Endodermal cell (in vitro differentiated cells): Measurements from ENCODE around the gene SSH2. TPM values are rescaled to one million over a fixed set of nuclear protein-coding genes. Genes with fewer than 3 reads are reported as not detected.

Experiments
- DNase-seq: peaks from one replicate; pipeline ENCODE4 v3.0.0-alpha.2; 2017
- H3K27ac ChIP-seq: 2 replicates; pipeline ENCODE4 v1.5.1; 2013; ENCODE audit warnings: mild to moderate bottlenecking, low read depth, low read length, moderate library complexity
- H3K27me3 ChIP-seq: 2 replicates; pipeline ENCODE4 v1.6.1; 2013; ENCODE audit warnings: mild to moderate bottlenecking, low read length, moderate library complexity; ENCODE audit not compliant: insufficient read depth, control insufficient read depth, poor library complexity, severe bottlenecking
- H3K36me3 ChIP-seq: 2 replicates; pipeline ENCODE4 v1.7.0; 2013; ENCODE audit warnings: mild to moderate bottlenecking, low read length, moderate library complexity; ENCODE audit not compliant: control insufficient read depth, insufficient read depth
- H3K4me1 ChIP-seq: one replicate; pipeline ENCODE4 v1.7.0; 2013; ENCODE audit warnings: low read length; ENCODE audit not compliant: control insufficient read depth, insufficient read depth
- H3K4me3 ChIP-seq: 2 replicates; pipeline ENCODE4 v1.5.1; 2013; ENCODE audit warnings: mild to moderate bottlenecking, low read length, moderate library complexity
- H3K9ac ChIP-seq: 2 replicates; pipeline ENCODE4 v1.6.1; 2013; ENCODE audit warnings: mild to moderate bottlenecking, low read length, moderate library complexity; ENCODE audit not compliant: poor library complexity, severe bottlenecking; ENCODE audit errors: extremely low read depth
- H3K9me3 ChIP-seq: 2 replicates; pipeline ENCODE4 v1.6.1; 2013; ENCODE audit warnings: mild to moderate bottlenecking, low read length, moderate library complexity; ENCODE audit not compliant: control insufficient read depth
- H3K27ac Mint-ChIP-seq: 2 replicates; pipeline ENCODE4 v1.8.0; 2020; ENCODE audit warnings: mixed read lengths
- H3K27me3 Mint-ChIP-seq: 2 replicates; pipeline ENCODE4 v1.8.0; 2021; ENCODE audit warnings: mild to moderate bottlenecking, mixed read lengths; ENCODE audit not compliant: insufficient read depth
- H3K36me3 Mint-ChIP-seq: 2 replicates; pipeline ENCODE4 v1.8.0; 2020; ENCODE audit warnings: low read depth, mixed read lengths
- H3K4me1 Mint-ChIP-seq: 2 replicates; pipeline ENCODE4 v1.8.0; 2020; ENCODE audit warnings: mixed read lengths
- H3K4me3 Mint-ChIP-seq: 2 replicates; pipeline ENCODE4 v1.8.0; 2020; ENCODE audit warnings: mild to moderate bottlenecking, moderate library complexity, mixed read lengths
- H3K9me3 Mint-ChIP-seq: 2 replicates; pipeline ENCODE4 v1.8.0; 2020; ENCODE audit warnings: mild to moderate bottlenecking, mixed read lengths
- WGBS, 2 experiments: methylation state at CpG; one replicate each; pipeline versions ENCODE4 v1.1.5 to v1.1.7; 2013; ENCODE audit warnings: missing lambda C conversion rate in 2 of 2, mixed read lengths in 1 of 2; ENCODE audit not compliant: insufficient coverage in 1 of 2, insufficient read length in 1 of 2; 5-methylcytosine and 5-hydroxymethylcytosine counted together
- total RNA-seq, 2 donors: library from RNA; stranded (reverse); fragmentation: NEBNext Ultra II Directional in 1 of 2; extraction: Animal tissue kit (Norgen Biotek cat#: 25700) in 1 of 2; gene quantifications; 2 replicates in 1 of 2; 3 replicates in 1 of 2; pipeline ENCODE4 v1.2.1, GENCODE V29; 2021
- TF ChIP-seq, protein P1 (sequence below): fragments of 200-600 bp; sonication (generic); conservative IDR thresholded peaks from 2 replicates; pipeline ENCODE4 v1.5.0; 2021; ENCODE audit warnings: antibody characterized with exemption, mild to moderate bottlenecking

SSH2 gene
- total RNA-seq, 2 donors from 2014 or later: 11.3 to 13.5 TPM

GRCh38 chr17:29927546-29927945 lies 2.5 kb downstream of the SSH2 start:
- H3K27ac Mint-ChIP-seq: no peak overlapping the region
- WGBS, 2 experiments: 96 to 100% methylated on average over 1 of the region's 1 CpG

DNA sequence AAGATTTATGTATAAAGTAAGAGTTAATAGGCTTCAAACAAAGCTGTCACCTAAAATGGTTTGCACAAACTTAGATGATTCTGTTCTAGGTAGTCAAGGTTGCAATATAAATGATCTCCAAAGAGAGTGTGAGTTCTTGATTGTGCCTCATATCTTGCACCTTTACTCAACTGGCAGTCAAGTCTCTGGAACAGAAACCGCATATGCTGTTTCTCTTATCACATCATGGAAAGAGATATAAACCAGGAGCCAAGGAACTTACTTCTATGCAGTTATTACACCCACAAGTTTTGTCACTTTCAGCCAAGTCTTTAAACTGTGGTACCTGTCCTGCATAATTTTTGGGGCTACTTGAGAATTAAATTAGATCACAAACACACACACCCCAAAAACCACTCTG lies 5.2 kb downstream of the SSH2 start:
- Histone ChIP-seq H3K4me3 (no peak overlapping the region), H3K9ac (no peak overlapping the region), H3K27me3 (no peaks in the 10 kb centered on the region), H3K27ac (no peak overlapping the region), H3K4me1 (no peaks in the 10 kb centered on the region), H3K9me3 (no peaks in the 10 kb centered on the region), H3K36me3 (no peaks in the 10 kb centered on the region)
- Mint-ChIP-seq H3K27me3 (no peaks in the 10 kb centered on the region), H3K9me3 (no peaks in the 10 kb centered on the region), H3K27ac (no peak overlapping the region), H3K4me1 (peaks cover 7% of the 10 kb centered on the region), H3K36me3 (no peaks in the 10 kb centered on the region), H3K4me3 (no peak overlapping the region)
- DNase-seq: no peak
- WGBS, 2 experiments: 100% methylated on average over 1 of the region's 1 CpG
- TF ChIP-seq, protein P1, sequence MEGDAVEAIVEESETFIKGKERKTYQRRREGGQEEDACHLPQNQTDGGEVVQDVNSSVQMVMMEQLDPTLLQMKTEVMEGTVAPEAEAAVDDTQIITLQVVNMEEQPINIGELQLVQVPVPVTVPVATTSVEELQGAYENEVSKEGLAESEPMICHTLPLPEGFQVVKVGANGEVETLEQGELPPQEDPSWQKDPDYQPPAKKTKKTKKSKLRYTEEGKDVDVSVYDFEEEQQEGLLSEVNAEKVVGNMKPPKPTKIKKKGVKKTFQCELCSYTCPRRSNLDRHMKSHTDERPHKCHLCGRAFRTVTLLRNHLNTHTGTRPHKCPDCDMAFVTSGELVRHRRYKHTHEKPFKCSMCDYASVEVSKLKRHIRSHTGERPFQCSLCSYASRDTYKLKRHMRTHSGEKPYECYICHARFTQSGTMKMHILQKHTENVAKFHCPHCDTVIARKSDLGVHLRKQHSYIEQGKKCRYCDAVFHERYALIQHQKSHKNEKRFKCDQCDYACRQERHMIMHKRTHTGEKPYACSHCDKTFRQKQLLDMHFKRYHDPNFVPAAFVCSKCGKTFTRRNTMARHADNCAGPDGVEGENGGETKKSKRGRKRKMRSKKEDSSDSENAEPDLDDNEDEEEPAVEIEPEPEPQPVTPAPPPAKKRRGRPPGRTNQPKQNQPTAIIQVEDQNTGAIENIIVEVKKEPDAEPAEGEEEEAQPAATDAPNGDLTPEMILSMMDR: no peak

More at GRCh38 chr17:29927546-29927945, 2.5 kb downstream of the SSH2 start:
- H3K27ac ChIP-seq: no peak overlapping the region
- TF ChIP-seq, protein P1: no peak
- no peak overlapping the region for H3K4me3 ChIP-seq
- DNase-seq: no peak
- no peaks in the 10 kb centered on the region for H3K27me3 Mint-ChIP-seq
- peaks cover 7% of the 10 kb centered on the region for H3K4me1 Mint-ChIP-seq
- no peaks in the 10 kb centered on the region for H3K36me3 Mint-ChIP-seq
- no peaks in the 10 kb centered on the region for H3K27me3 ChIP-seq
- H3K9ac ChIP-seq: no peak overlapping the region
- H3K9me3 ChIP-seq: no peaks in the 10 kb centered on the region
- no peak overlapping the region for H3K4me3 Mint-ChIP-seq
- no peaks in the 10 kb centered on the region for H3K36me3 ChIP-seq
- H3K4me1 ChIP-seq: no peaks in the 10 kb centered on the region
- H3K9me3 Mint-ChIP-seq: no peaks in the 10 kb centered on the region

DNA sequence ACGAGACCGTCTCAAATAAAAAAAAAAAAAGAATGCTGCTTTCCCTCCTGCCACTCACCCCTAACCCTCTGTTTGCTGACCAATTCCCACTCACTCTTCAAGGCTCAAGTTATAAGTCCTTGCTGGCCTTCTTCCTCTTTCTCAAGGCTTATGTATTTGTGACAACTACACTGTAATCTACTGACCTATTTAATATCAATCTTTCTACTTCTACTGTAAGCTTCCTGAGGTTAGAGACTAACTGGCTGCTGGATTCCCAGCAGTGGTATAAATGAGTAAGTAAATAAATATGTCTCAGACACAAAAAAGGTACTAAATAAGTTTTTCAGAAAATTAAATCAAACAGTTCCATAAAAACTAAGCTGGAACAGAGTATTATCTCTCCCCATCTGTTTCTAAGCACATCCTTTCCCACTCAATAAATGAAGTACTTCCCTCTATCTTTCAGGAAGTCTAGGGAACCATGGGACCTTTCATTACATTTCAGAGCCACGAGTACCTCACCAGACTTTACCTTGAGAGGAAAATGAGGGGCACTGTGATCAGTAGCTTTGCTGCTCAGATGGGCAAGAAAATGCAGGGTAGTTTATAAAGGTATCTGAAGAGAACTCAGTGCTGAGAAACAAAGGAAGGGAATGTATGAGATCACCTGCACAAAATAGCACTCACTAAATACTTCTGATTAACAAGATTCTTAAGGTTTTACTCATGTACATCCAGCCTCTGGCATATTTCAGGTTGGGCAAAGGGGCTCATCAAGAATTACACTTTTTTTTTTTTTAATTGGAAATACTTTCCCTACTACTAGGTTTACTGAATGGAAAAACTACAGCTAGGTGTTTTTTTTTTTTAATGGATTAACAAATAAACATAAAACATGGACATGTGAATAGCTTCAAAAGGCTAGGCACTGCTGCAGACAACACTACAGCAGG lies 10.8 kb downstream of the SSH2 start:
- H3K27me3 Mint-ChIP-seq: no peaks in the 10 kb centered on the region
- H3K4me1 Mint-ChIP-seq: no peaks in the 10 kb centered on the region
- TF ChIP-seq, protein P1: no peak
- no peaks in the 10 kb centered on the region for H3K36me3 Mint-ChIP-seq
- no peak for DNase-seq
- H3K36me3 ChIP-seq: no peaks in the 10 kb centered on the region
- H3K9me3 Mint-ChIP-seq: no peaks in the 10 kb centered on the region
- 93% methylated on average over 3 of the region's 3 CpGs for WGBS, 2 experiments
- no peaks in the 10 kb centered on the region for H3K27me3 ChIP-seq
- no peaks in the 10 kb centered on the region for H3K9me3 ChIP-seq
- no peak overlapping the region for H3K4me3 Mint-ChIP-seq
- no peak overlapping the region for H3K4me3 ChIP-seq
- H3K4me1 ChIP-seq: no peaks in the 10 kb centered on the region
- H3K9ac ChIP-seq: no peak overlapping the region
- peak overlapping the region; percentile 67 for H3K27ac Mint-ChIP-seq
- H3K27ac ChIP-seq: no peak overlapping the region
